ENCODE data around the gene WFDC8. TPM values are rescaled to one million over a fixed set of nuclear protein-coding genes. Genes with fewer than 3 reads are reported as not detected.

The WFDC8 gene
- total RNA-seq, 2 donors from 2014 or later, result not detected

GRCh38 chr20:45503403-45503802 lies 75.7 kb downstream of the WFDC8 start:
- no peaks in the 10 kb centered on the region for H3K4me1 ChIP-seq (replicated peaks)
- peaks cover 2% of the 10 kb centered on the region for H3K27me3 ChIP-seq (replicated peaks; ENCODE audit: insufficient read depth)
- intact Hi-C loops (cut with DNase I), result no loop called here
- 43% methylated on average over 2 of the region's 2 CpGs for WGBS
- H3K9me3 ChIP-seq, result no peaks in the 10 kb centered on the region
- TF ChIP-seq POLR2A (IDR thresholded peaks at IDR 0.05) (no peak), POLR2AphosphoS5 (IDR thresholded peaks at IDR 0.05) (no peak), CTCF (IDR thresholded peaks at IDR 0.05) (no peak)
- no peak overlapping the region for H3K4me3 ChIP-seq
- H3K36me3 ChIP-seq, result no peaks in the 10 kb centered on the region
- H3K27ac ChIP-seq, result no peak overlapping the region
- no peak for DNase-seq (ENCODE audit: low spot score)

GRCh38 chr20:45502561-45502960 lies 76.5 kb downstream of the WFDC8 start:
- no peaks in the 10 kb centered on the region for H3K9me3 ChIP-seq
- no peak overlapping the region for H3K4me3 ChIP-seq
- TF ChIP-seq CTCF (IDR thresholded peaks at IDR 0.05), result no peak
- TF ChIP-seq POLR2A (IDR thresholded peaks at IDR 0.05), result no peak
- no peak for TF ChIP-seq POLR2AphosphoS5 (IDR thresholded peaks at IDR 0.05)
- H3K27ac ChIP-seq, result no peak overlapping the region
- no peaks in the 10 kb centered on the region for H3K4me1 ChIP-seq (replicated peaks)
- DNase-seq (ENCODE audit: low spot score), result no peak
- H3K27me3 ChIP-seq (replicated peaks; ENCODE audit: insufficient read depth), result peaks cover 2% of the 10 kb centered on the region
- no peaks in the 10 kb centered on the region for H3K36me3 ChIP-seq
- intact Hi-C loops (cut with DNase I), result no loop called here
- WGBS, result 56% methylated on average over 1 of the region's 1 CpG

Small RNA genes lying within 50 kb of the gene (small RNA-seq; reads per million reads assigned to genes)
- gene AL031663.1 (0 reads per million in 2 donors), gene HSPD1P21 (0 reads per million in 2 donors), gene RNA5SP485 (0 reads per million in 2 donors)

Other genes with a start within 250 kb of the WFDC8 start
- gene SDC4, start 230.9 kb downstream of the WFDC8 start, total RNA-seq, result 100 to 1,000 TPM; 123 to 266 TPM
- gene SYS1, start 216.1 kb downstream of the WFDC8 start, total RNA-seq, result 10 to 100 TPM; 29.3 to 57.4 TPM
- gene TP53TG5, start 201.0 kb downstream of the WFDC8 start, total RNA-seq, result under 1 TPM in 1 of 2 donors, not detected in 1; 0.51 TPM
- 10 to 100 TPM; 33.7 to 34.4 TPM for gene DBNDD2, start 171.0 kb downstream of the WFDC8 start, total RNA-seq
- gene PIGT, start 163.1 kb downstream of the WFDC8 start, total RNA-seq, result 100 to 1,000 TPM in 1 of 2 donors, 10 to 100 TPM in 1; 91.8 to 136 TPM
- 100 to 1,000 TPM in 1 of 2 donors, 10 to 100 TPM in 1; 100.0 to 122 TPM for gene WFDC2, start 109.5 kb downstream of the WFDC8 start, total RNA-seq
- gene SPINT3, start 63.7 kb downstream of the WFDC8 start, total RNA-seq, result not detected
- 10 to 100 TPM in 1 of 2 donors, not detected in 1; 34.8 TPM for gene WFDC6, start 39.8 kb downstream of the WFDC8 start, total RNA-seq
- gene EPPIN, start 31.9 kb downstream of the WFDC8 start, total RNA-seq, result 100 to 1,000 TPM in 1 of 2 donors, not detected in 1; 137 TPM
- not detected for gene WFDC10A, start 50.5 kb upstream of the WFDC8 start, total RNA-seq
- not detected for gene WFDC9, start 52.0 kb upstream of the WFDC8 start, total RNA-seq
- not detected for gene WFDC11, start 91.0 kb upstream of the WFDC8 start, total RNA-seq
- not detected for gene WFDC13, start 122.8 kb upstream of the WFDC8 start, total RNA-seq
- not detected for gene WFDC10B, start 125.7 kb upstream of the WFDC8 start, total RNA-seq
- not detected for gene SPINT4, start 143.1 kb upstream of the WFDC8 start, total RNA-seq
- gene WFDC3, start 212.6 kb upstream of the WFDC8 start, total RNA-seq, result 1 to 10 TPM in 1 of 2 donors, not detected in 1; 5.2 TPM
- gene DNTTIP1, start 212.7 kb upstream of the WFDC8 start, total RNA-seq, result 10 to 100 TPM; 21.8 to 35.5 TPM
- 10 to 100 TPM in 1 of 2 donors, 1 to 10 TPM in 1; 2.2 to 10.9 TPM for gene UBE2C, start 233.4 kb upstream of the WFDC8 start, total RNA-seq
- gene TNNC2, start 248.0 kb upstream of the WFDC8 start, total RNA-seq, result 1 to 10 TPM; 2.1 to 3.0 TPM